Right cardiac atrium (tissue), 5 donors: ENCODE results near the gene CEACAM6. TPM values are rescaled to one million over a fixed set of nuclear protein-coding genes. Genes with fewer than 3 reads are reported as not detected.
"Not testable (repeated sequence)": the region's sequence is repeated elsewhere in the genome, so short reads cannot be mapped to it uniquely, and the experiment has no call there.

Experiments
- ATAC-seq, 2 donors: fragments of 200-7000 bp; cut with Tn5 transposase; one replicate each; pipeline versions ENCODE4 v1.8.0 to v1.9.1; 2020; ENCODE audit warnings: moderate library complexity in 2 of 2, mild to moderate bottlenecking in 1 of 2
- DNase-seq, 3 donors: peaks; one replicate each; pipeline ENCODE4 v3.0.0-alpha.2; 2020
- H3K27ac ChIP-seq: one replicate; pipeline ENCODE4 v1.5.1; 2013; ENCODE audit warnings: mild to moderate bottlenecking, low read length, control low read depth, moderate library complexity
- H3K27me3 ChIP-seq: one replicate; pipeline ENCODE4 v1.6.1; 2013; ENCODE audit not compliant: control insufficient read depth, insufficient read depth
- H3K4me1 ChIP-seq: one replicate; pipeline ENCODE4 v1.6.1; 2013; ENCODE audit warnings: low read length; ENCODE audit not compliant: control insufficient read depth, insufficient read depth
- H3K4me3 ChIP-seq: one replicate; pipeline ENCODE4 v1.5.1; 2013; ENCODE audit warnings: low read length, control low read depth
- H3K9me3 ChIP-seq: one replicate; pipeline ENCODE4 v1.6.1; 2013; ENCODE audit warnings: low read length; ENCODE audit not compliant: control insufficient read depth
- WGBS: extraction: QIAGEN DNeasy Blood & Tissue Kit; methylation state at CpG from one replicate; pipeline ENCODE4 v1.1.7; 2013; 5-methylcytosine and 5-hydroxymethylcytosine counted together
- intact Hi-C, 4 donors: fragments of 100-400 bp; cut with DNase I; formaldehyde crosslinking; loops; one replicate each; pipeline versions ENCODE4 v1.11.0 to v1.14.0; 2022 to 2023
- polyA plus RNA-seq: library from polyadenylated mRNA; stranded (reverse); fragments of 200-250 nt; gene quantifications from one replicate; pipeline ENCODE4 v1.2.3, GENCODE V29; 2013
- total RNA-seq, 4 donors: library from RNA; stranded (reverse); fragmentation: NEBNext Ultra II Directional; extraction: Animal tissue kit (Norgen Biotek cat#: 25700); gene quantifications; one replicate each; pipeline ENCODE4 v1.2.1, GENCODE V29; 2021
- donor health status: healthy with polysubstance abuse.
- donor health status: DM: no; HTN: yes; CAD: no.
- donor health status: DM: no; HTN: no; CAD: no.
- donor health status: DM: no; HTN: yes; CAD: no; lungs with severe emphysema.
- donor health status: DM: yes; HTN: yes; CAD: no.

Gene CEACAM6
- total and polyA plus RNA-seq, 5 donors = 0.36 TPM; not detected in 4

DNA sequence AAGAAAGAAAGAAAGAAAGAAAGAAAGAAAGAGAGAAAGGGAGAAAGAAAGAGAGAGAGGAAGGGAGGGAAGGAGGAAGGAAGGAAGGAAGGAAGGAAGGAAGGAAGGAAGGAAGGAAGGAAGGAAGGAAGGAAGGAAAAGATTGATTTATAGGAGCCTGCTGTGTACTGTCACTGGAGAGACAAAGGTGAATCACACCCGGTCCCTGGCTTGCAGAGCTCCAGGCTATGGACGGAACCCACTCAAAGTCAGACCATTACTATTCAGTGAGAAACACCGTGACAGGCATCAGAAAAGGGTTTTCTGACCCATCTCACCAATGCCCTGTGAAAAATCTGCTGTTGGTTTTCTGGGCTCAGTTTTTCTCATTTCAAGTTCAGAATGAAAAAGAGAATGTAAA is 7.3 kb upstream of the CEACAM6 start:
- H3K9me3 ChIP-seq = no peaks in the 10 kb centered on the region
- intact Hi-C loops = no loop called here
- ATAC-seq (no peak), DNase-seq (no peak)
- no peak overlapping the region for H3K27ac ChIP-seq
- 66% methylated on average over 3 of the region's 3 CpGs for WGBS
- no peaks in the 10 kb centered on the region for H3K4me1 ChIP-seq
- H3K27me3 ChIP-seq = no peaks in the 10 kb centered on the region
- H3K4me3 ChIP-seq = no peak overlapping the region

DNA sequence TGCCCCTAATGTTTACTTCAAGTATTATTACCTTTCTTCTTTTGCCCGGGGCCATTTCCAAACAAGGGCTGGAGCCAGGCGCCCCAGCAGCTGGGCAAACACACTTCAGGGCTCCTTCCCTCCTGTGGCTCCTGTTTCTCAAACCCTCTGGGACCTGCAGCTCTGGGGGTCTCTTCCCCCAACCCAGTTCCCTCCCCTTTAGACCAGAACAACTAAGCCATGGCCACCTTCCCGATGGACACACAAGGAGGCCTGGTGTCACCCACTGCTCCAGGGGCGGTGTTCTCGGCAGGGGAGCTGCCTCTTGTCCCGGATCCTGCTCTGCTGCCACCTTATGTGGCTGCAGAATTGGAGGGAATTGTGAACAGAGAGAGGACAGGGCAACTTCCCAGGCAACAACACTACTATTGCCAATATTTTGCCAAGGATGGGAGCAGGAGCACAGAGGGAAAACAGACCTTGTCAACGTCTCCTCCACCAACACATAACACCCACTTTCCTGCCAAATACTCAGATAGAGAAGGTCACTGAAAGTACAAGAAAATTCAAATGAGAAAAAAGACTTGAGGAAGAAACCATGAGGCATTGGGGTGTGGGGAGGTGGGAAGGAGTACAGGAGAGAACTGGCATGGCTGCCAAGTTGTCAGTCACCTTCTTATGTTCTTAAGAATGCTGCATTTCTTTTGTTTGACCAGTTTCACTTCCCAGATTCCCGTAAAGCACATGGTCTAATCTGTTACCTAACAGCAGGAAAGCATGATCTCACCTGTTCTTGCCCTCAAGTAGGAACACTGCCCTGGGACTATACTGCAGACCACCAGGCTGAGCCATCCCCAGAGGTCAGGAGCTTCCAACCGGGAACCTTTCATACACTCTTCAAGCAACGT is 4.8 kb upstream of the CEACAM6 start:
- H3K4me3 ChIP-seq, ATAC-seq: not testable (repeated sequence)

DNA sequence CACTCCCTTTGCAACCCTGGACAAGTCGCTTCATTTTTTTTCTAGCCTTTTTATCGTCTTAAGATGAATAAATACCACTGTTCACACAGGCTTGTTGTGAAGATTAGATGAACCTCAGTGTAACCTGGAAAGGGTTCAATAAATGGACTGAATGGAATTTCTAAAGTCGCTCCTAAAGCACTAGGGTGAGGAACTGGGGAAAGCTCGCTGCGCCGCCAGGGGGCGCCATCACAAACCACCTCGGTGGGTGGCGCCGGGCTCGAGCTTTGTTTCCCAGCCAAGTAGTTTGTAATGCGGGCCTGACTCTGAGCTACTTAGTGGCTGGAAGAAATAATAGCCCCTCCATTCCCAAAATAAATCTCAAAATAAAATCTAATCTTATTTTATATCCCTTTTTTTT is 2.2 kb upstream of the CEACAM6 start:
- DNase-seq (peak; percentile 40 to 74 (median 68)), ATAC-seq (no peak)
- no peak overlapping the region for H3K4me3 ChIP-seq
- 7% methylated on average over 12 of the region's 12 CpGs for WGBS
- no peaks in the 10 kb centered on the region for H3K4me1 ChIP-seq
- intact Hi-C loops = no loop called here
- no peaks in the 10 kb centered on the region for H3K27me3 ChIP-seq
- H3K27ac ChIP-seq = no peak overlapping the region
- H3K9me3 ChIP-seq = no peaks in the 10 kb centered on the region

More for the DNA sequence above, 4.8 kb upstream of the CEACAM6 start:
- H3K9me3 ChIP-seq, H3K4me1 ChIP-seq, H3K27me3 ChIP-seq, DNase-seq, intact Hi-C loops, H3K27ac ChIP-seq: not testable (repeated sequence)
- WGBS = 37% methylated on average over 7 of the region's 10 CpGs

DNA sequence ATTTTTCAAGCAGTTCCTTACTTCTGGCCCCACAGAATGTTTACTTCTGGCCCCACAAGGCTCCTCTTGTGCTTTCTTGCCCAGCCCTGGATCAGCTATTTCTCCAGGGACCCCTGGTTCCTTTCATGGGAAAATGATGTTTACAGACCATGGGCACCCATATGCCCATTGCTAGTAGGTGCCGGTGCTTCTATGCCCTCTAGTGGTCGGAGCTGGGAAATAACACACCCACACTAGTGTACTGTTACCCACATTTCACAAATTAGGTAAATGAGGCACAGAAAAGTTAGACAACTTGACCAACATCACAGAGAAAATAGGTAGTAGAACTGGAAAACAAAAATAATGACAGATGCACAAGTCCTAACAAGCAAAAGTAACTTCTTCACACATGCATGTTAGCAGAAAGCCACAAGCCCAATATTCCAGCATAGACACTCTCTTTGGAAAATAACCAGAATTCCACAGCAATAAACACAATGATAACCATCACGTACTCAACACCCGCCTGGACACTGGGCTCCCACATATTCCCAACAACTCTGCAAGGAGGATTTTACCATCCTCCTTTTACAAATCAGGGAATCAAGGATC is 1.3 kb upstream of the CEACAM6 start:
- DNase-seq (peak in 2 of 3 donors; percentile 22 to 54), ATAC-seq (peak; percentile 63 to 75)
- H3K4me3 ChIP-seq = no peak overlapping the region
- no peaks in the 10 kb centered on the region for H3K4me1 ChIP-seq
- intact Hi-C loops = no loop called here
- no peaks in the 10 kb centered on the region for H3K9me3 ChIP-seq
- 7% methylated on average over 4 of the region's 4 CpGs for WGBS
- H3K27ac ChIP-seq = no peak overlapping the region
- H3K27me3 ChIP-seq = no peaks in the 10 kb centered on the region

DNA sequence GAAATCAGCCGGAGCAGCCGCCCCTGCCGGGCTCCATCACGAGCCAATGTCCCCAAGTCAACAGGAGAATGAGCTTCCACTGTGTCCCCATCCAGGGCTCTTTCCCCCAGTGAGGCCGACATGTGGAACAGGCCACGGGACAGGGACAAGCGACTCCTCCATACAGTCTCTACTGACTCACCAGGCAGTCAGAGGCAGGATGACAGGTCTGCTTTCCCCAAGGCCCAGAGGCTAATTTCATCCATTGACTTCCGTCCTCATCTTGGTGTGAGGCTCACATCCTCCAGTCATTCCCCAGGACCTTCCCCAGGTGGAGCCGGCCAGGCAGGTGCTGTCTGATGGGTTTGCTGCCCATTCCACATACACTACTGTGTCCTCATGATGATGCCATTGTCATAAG is 3.5 kb downstream of the CEACAM6 start:
- 74% methylated on average over 9 of the region's 9 CpGs for WGBS
- Histone ChIP-seq H3K27me3 (peaks cover 2% of the 10 kb centered on the region), H3K9me3 (no peaks in the 10 kb centered on the region), H3K4me1 (no peaks in the 10 kb centered on the region), H3K27ac (no peak overlapping the region), H3K4me3 (no peak overlapping the region)
- ATAC-seq = no peak
- no peak for DNase-seq
- intact Hi-C loops = no loop called here

DNA sequence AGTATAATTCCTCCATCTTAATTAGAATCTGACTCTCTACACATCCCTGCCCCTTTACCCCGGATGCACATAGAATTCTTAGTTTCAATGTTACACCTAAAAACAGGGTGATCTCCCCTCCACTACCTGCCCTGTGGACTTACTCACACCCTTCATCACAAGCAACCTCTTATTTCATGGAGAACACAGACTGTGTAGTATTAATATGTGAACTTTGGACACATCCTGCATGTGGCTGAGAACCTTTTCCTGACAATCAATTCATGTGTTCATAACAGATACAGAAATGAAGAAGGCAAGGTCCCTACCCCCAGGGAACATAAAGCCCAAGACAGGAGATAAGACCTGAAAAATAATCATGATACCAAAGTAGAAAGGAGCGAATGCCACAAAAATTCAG is 11.8 kb downstream of the CEACAM6 start:
- no peak overlapping the region for H3K27ac ChIP-seq
- DNase-seq (no peak), ATAC-seq (no peak)
- H3K4me3 ChIP-seq = no peak overlapping the region
- H3K27me3 ChIP-seq = no peaks in the 10 kb centered on the region
- no peaks in the 10 kb centered on the region for H3K9me3 ChIP-seq
- H3K4me1 ChIP-seq = no peaks in the 10 kb centered on the region
- WGBS = 85% methylated on average over 2 of the region's 2 CpGs
- intact Hi-C loops = no loop called here

DNA sequence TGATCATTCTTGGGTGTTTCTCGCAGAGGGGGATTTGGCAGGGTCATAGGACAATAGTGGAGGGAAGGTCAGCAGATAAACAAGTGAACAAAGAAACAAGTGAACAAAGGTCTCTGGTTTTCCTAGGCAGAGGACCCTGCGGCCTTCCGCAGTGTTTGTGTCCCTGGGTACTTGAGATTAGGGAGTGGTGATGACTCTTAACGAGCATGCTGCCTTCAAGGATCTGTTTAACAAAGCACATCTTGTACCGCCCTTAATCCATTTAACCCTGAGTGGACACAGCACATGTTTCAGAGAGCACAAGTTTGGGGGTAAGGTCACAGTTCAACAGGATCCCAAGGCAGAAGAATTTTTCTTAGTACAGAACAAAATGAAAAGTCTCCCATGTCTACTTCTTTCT is 12.8 kb downstream of the CEACAM6 start:
- intact Hi-C loops, H3K4me1 ChIP-seq, H3K4me3 ChIP-seq, ATAC-seq, H3K27me3 ChIP-seq, DNase-seq, H3K27ac ChIP-seq, H3K9me3 ChIP-seq: not testable (repeated sequence)
- WGBS = 60% methylated on average over 4 of the region's 5 CpGs

DNA sequence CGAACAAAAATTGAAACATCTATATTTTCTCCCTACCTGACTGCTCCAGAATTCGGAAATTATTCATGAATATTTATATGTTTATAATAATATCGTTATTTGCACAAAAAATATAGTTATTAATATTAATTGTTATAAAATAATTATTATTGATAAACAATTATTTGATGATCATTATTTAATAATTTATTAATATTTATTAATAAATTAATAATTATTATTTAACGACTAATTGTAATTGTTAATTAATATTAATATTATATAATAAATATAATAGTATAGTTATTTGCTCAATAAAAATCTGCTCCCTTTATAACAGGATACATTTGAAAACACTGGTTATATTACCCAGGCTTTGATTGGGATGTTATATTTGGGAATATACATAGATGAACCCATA is 14.3 kb downstream of the CEACAM6 start:
- intact Hi-C loops = no loop called here
- 90% methylated on average over 4 of the region's 4 CpGs for WGBS

DNA sequence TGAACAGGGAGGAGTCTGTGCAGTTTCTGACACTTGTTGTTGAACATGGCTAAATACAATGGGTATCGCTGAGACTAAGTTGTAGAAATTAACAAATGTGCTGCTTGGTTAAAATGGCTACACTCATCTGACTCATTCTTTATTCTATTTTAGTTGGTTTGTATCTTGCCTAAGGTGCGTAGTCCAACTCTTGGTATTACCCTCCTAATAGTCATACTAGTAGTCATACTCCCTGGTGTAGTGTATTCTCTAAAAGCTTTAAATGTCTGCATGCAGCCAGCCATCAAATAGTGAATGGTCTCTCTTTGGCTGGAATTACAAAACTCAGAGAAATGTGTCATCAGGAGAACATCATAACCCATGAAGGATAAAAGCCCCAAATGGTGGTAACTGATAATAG is 16.1 kb downstream of the CEACAM6 start:
- ATAC-seq (no peak), DNase-seq (no peak)
- intact Hi-C loops = no loop called here
- 96% methylated on average over 2 of the region's 2 CpGs for WGBS
- Histone ChIP-seq H3K9me3 (no peaks in the 10 kb centered on the region), H3K4me1 (no peaks in the 10 kb centered on the region), H3K4me3 (no peak overlapping the region), H3K27me3 (no peaks in the 10 kb centered on the region), H3K27ac (no peak overlapping the region)

More for the DNA sequence above, 14.3 kb downstream of the CEACAM6 start:
- no peaks in the 10 kb centered on the region for H3K4me1 ChIP-seq
- DNase-seq (no peak), ATAC-seq (no peak)
- no peaks in the 10 kb centered on the region for H3K27me3 ChIP-seq
- H3K9me3 ChIP-seq = no peaks in the 10 kb centered on the region
- H3K4me3 ChIP-seq = no peak overlapping the region
- H3K27ac ChIP-seq = no peak overlapping the region

DNA sequence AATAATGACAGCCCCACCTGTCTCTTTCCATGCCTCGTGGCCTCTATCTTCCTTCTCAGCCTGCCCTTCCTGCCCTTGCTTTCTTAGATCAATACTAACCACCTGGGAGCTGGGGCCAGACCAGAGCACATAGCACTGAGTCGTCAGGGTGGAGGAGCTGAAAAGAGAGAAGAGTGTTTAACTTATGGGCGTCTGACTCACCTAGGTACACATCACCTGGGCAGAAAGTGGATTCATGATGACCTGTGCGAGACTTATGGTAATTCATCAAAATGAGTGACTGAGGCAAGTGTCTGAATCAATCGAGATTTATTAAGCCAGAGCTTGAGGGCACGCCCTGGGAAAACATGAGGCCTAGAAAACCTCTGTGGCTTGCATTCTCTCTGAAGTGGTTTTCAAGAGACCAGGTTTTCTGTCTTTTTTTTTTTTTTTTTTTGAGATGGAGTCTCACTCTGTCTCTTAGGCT is 19.2 kb downstream of the CEACAM6 start:
- Histone ChIP-seq H3K27ac (no peak overlapping the region), H3K27me3 (no peaks in the 10 kb centered on the region), H3K9me3 (no peaks in the 10 kb centered on the region), H3K4me3 (no peak overlapping the region), H3K4me1 (no peaks in the 10 kb centered on the region)
- intact Hi-C loops = no loop called here
- ATAC-seq (peak in 1 of 2 donors; percentile 45), DNase-seq (no peak)
- 61% methylated on average over 6 of the region's 6 CpGs for WGBS

DNA sequence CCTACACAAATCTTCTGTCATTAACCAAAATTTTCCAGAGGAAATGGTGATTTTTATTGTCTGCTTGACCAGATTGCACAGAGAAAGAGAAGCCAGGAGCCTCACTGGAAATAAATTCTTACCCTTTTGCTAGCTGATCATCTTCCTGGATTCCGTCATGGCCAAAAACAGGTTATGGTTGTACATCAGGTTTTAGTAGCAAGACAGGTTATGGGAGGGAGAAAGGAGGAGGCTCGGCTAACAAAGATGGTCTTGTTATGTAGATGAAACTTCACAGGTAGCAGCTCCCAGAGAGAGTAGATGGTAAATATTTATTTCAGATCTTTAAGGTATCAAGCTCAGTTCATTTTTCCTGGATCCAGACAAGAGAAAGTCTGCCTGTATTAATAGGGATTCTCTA is 21.4 kb downstream of the CEACAM6 start:
- Histone ChIP-seq H3K27ac (no peak overlapping the region), H3K9me3 (no peaks in the 10 kb centered on the region), H3K27me3 (no peaks in the 10 kb centered on the region), H3K4me3 (no peak overlapping the region), H3K4me1 (no peaks in the 10 kb centered on the region)
- 79% methylated on average over 2 of the region's 2 CpGs for WGBS
- intact Hi-C loops = no loop called here
- DNase-seq = no peak
- no peak for ATAC-seq
